ENCODE data around the gene PTRHD1. TPM values are rescaled to one million over a fixed set of nuclear protein-coding genes. Genes with fewer than 3 reads are reported as not detected.

The PTRHD1 gene
- total RNA-seq, 1 experiment from 2014 or later: 33.4 TPM

DNA sequence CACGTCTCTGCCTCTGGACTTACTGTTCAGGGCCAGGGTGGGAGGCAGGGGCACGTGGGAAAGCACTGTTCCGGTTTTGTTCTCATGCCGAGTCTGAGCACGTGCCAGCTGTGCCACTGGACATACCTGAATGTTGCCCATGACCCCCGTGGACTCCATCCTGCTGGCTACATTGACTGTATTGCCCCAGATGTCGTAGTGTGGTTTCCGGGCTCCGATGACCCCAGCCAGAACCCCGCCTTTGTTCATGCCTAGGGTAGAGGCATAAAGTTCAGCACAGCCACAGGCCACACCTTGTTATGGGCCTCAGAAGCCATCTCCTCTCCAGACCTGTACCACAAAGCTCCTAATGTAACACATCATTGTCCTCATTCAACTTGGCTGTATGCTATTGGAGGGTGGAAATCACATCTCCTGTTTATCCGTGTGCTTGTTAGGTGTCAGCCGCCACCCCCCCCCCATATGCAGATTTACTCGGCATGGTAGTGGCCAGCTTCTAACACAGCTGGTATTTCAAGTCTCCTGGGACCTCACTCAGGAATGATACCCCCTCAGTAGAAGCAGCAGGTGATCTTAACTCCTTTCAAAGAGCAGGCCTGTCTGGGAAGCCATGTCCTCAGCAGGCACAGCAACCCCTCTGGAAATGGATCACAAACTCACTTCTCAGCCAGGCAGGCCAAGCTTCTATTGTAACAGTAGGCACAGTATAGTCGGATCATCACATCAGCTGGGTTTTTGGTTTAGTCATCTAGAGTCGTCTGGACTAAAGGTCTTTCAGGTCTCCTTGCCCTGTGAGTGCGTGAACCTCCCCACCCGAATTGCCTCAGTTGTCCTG is 27.6 kb upstream of the PTRHD1 start:
- TF ChIP-seq, protein P1, sequence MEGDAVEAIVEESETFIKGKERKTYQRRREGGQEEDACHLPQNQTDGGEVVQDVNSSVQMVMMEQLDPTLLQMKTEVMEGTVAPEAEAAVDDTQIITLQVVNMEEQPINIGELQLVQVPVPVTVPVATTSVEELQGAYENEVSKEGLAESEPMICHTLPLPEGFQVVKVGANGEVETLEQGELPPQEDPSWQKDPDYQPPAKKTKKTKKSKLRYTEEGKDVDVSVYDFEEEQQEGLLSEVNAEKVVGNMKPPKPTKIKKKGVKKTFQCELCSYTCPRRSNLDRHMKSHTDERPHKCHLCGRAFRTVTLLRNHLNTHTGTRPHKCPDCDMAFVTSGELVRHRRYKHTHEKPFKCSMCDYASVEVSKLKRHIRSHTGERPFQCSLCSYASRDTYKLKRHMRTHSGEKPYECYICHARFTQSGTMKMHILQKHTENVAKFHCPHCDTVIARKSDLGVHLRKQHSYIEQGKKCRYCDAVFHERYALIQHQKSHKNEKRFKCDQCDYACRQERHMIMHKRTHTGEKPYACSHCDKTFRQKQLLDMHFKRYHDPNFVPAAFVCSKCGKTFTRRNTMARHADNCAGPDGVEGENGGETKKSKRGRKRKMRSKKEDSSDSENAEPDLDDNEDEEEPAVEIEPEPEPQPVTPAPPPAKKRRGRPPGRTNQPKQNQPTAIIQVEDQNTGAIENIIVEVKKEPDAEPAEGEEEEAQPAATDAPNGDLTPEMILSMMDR (conservative IDR thresholded peaks at IDR 0.05; ENCODE audit: low read depth, low read length): no peak
- TF ChIP-seq EZH2 (IDR thresholded peaks at IDR 0.05; ENCODE audit: borderline replicate concordance, low read depth, low read length, poor library complexity, severe bottlenecking): no peak
- intact Hi-C loops (cut with micrococcal nuclease; ENCODE audit: unreplicated experiment): loop anchor here (10.0 kb wide), 1 partner anchor 326 kb away; the partner anchor contains the start of gene NCOA1
- ChIA-PET CTCF (no interaction called here), POLR2A (ENCODE audit: low non-redundant PET) (no interaction called here)
- DNase-seq (ENCODE audit: low spot score): no peak
- Histone ChIP-seq H3K27me3 (replicated peaks; ENCODE audit: insufficient read depth, low read depth, low read length, poor library complexity) (no peaks in the 10 kb centered on the region), H3K36me3 (ENCODE audit: insufficient read depth, low read length, poor library complexity, severe bottlenecking) (peaks cover 64% of the 10 kb centered on the region), H3K4me1 (ENCODE audit: insufficient read depth, low read length, poor library complexity, severe bottlenecking) (no peaks in the 10 kb centered on the region), H3K9me3 (ENCODE audit: low read depth, low read length, poor library complexity, severe bottlenecking) (no peaks in the 10 kb centered on the region), H3K4me3 (ENCODE audit: low read depth, low read length, poor library complexity, severe bottlenecking) (no peak overlapping the region), H3K27ac (ENCODE audit: low read depth, low read length, poor library complexity, severe bottlenecking) (no peak overlapping the region)
- no TSS peak for BruUV-seq (replicated peaks)

DNA sequence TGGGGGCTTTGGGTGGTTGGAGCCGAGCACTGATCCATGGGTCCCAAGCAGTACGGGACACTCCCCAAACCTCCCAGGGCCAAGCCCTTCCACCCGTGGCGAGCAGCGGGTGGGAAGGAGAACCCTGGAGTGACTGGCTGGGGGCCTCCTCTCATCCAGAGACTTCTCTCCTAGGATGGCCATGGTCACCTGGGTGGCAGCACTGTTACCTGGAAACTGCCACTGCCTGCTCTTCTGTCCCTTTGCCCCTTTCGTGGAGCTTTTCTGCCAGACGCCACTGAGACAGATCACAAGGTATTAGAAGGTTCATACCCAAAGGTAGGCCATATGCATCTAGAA is 27.0 kb upstream of the PTRHD1 start:
- ChIA-PET CTCF (no interaction called here), POLR2A (ENCODE audit: low non-redundant PET) (no interaction called here)
- Histone ChIP-seq H3K9me3 (ENCODE audit: low read depth, low read length, poor library complexity, severe bottlenecking) (no peaks in the 10 kb centered on the region), H3K4me3 (ENCODE audit: low read depth, low read length, poor library complexity, severe bottlenecking) (no peak overlapping the region), H3K36me3 (ENCODE audit: insufficient read depth, low read length, poor library complexity, severe bottlenecking) (peaks cover 71% of the 10 kb centered on the region), H3K27me3 (replicated peaks; ENCODE audit: insufficient read depth, low read depth, low read length, poor library complexity) (no peaks in the 10 kb centered on the region), H3K27ac (ENCODE audit: low read depth, low read length, poor library complexity, severe bottlenecking) (no peak overlapping the region), H3K4me1 (ENCODE audit: insufficient read depth, low read length, poor library complexity, severe bottlenecking) (no peaks in the 10 kb centered on the region)
- no TSS peak for BruUV-seq (replicated peaks)
- intact Hi-C loops (cut with micrococcal nuclease; ENCODE audit: unreplicated experiment): loop anchor here (10.0 kb wide), 1 partner anchor 325 kb away; the partner anchor contains the start of gene NCOA1
- TF ChIP-seq, protein P1 (conservative IDR thresholded peaks at IDR 0.05; ENCODE audit: low read depth, low read length): no peak
- TF ChIP-seq EZH2 (IDR thresholded peaks at IDR 0.05; ENCODE audit: borderline replicate concordance, low read depth, low read length, poor library complexity, severe bottlenecking): no peak
- DNase-seq (ENCODE audit: low spot score): no peak

DNA sequence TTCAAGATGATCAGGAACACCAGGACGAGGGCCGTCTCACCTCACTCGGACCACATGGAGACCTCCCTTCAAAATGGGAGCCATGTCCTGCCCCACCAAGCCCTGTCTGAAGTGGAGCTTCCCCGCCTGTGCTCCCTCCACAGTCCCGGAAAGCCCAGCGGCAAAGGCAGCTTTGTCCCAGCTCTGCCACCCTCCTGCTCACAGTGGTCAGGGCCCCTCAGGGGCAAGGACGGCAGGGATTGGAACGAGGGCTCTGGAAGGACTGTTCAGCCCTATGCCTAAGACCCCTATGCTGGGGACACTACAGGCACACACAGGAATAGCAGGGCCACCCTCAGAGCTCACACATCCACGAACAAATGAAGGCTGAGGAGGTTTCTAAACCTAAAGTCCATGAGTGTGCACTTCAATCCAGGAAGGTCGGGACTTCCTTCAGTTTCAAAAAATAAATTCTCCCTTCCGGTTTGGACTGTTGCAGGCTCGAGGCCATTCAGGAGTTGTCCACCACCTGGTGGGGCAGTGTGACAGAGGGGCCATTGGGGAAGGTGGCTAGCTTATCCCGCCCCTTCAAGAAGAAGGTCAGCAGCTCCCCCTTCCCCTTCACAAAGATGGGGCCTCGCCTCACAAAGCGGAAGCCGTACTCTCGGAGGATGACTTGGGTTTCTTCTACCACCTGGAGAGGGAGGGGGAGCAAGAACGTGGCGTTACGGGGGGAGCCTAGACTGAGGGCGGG is 26.4 kb upstream of the PTRHD1 start:
- H3K27me3 ChIP-seq (replicated peaks; ENCODE audit: insufficient read depth, low read depth, low read length, poor library complexity): no peaks in the 10 kb centered on the region
- H3K4me3 ChIP-seq (ENCODE audit: low read depth, low read length, poor library complexity, severe bottlenecking): no peak overlapping the region
- no peaks in the 10 kb centered on the region for H3K9me3 ChIP-seq (ENCODE audit: low read depth, low read length, poor library complexity, severe bottlenecking)
- BruUV-seq (replicated peaks): no TSS peak
- ChIA-PET CTCF (no interaction called here), POLR2A (ENCODE audit: low non-redundant PET) (no interaction called here)
- no peaks in the 10 kb centered on the region for H3K4me1 ChIP-seq (ENCODE audit: insufficient read depth, low read length, poor library complexity, severe bottlenecking)
- intact Hi-C loops (cut with micrococcal nuclease; ENCODE audit: unreplicated experiment): loop anchor here (10.0 kb wide), 1 partner anchor 325 kb away; the partner anchor contains the start of gene NCOA1
- no peak for DNase-seq (ENCODE audit: low spot score)
- H3K27ac ChIP-seq (ENCODE audit: low read depth, low read length, poor library complexity, severe bottlenecking): no peak overlapping the region
- no peak for TF ChIP-seq EZH2 (IDR thresholded peaks at IDR 0.05; ENCODE audit: borderline replicate concordance, low read depth, low read length, poor library complexity, severe bottlenecking)
- TF ChIP-seq, protein P1 (conservative IDR thresholded peaks at IDR 0.05; ENCODE audit: low read depth, low read length): no peak
- peaks cover 76% of the 10 kb centered on the region for H3K36me3 ChIP-seq (ENCODE audit: insufficient read depth, low read length, poor library complexity, severe bottlenecking)
